ENCODE data around the gene SGIP1.

SGIP1 gene

GRCh38 chr1:66692681-66693080 lies 158.7 kb downstream of the SGIP1 start:
- DNase-seq (ENCODE audit: low read depth): no peak
- no peak overlapping the region for H3K4me3 ChIP-seq (replicated peaks; ENCODE audit: low read depth, low read length)
- TF ChIP-seq CTCF (IDR thresholded peaks at IDR 0.05; ENCODE audit: low read length, missing control alignments): no peak

- TF ChIP-seq CTCF (IDR thresholded peaks at IDR 0.05; ENCODE audit: low read length, missing control alignments): no peak
- H3K4me3 ChIP-seq (replicated peaks; ENCODE audit: low read depth, low read length): no peak overlapping the region
- no peak for DNase-seq (ENCODE audit: low read depth)
Measured at GRCh38 chr1:66693856-66694255, 159.9 kb downstream of the SGIP1 start.

GRCh38 chr1:66695116-66695515 lies 161.2 kb downstream of the SGIP1 start:
- no peak for TF ChIP-seq CTCF (IDR thresholded peaks at IDR 0.05; ENCODE audit: low read length, missing control alignments)
- DNase-seq (ENCODE audit: low read depth): no peak
- no peak overlapping the region for H3K4me3 ChIP-seq (replicated peaks; ENCODE audit: low read depth, low read length)

GRCh38 chr1:66696771-66697170 lies 162.8 kb downstream of the SGIP1 start:
- TF ChIP-seq CTCF (IDR thresholded peaks at IDR 0.05; ENCODE audit: low read length, missing control alignments): no peak
- H3K4me3 ChIP-seq (replicated peaks; ENCODE audit: low read depth, low read length): no peak overlapping the region
- no peak for DNase-seq (ENCODE audit: low read depth)

GRCh38 chr1:66699213-66699612 lies 165.3 kb downstream of the SGIP1 start:
- no peak overlapping the region for H3K4me3 ChIP-seq (replicated peaks; ENCODE audit: low read depth, low read length)
- no peak for DNase-seq (ENCODE audit: low read depth)
- TF ChIP-seq CTCF (IDR thresholded peaks at IDR 0.05; ENCODE audit: low read length, missing control alignments): no peak

- no peak overlapping the region for H3K4me3 ChIP-seq (replicated peaks; ENCODE audit: low read depth, low read length)
- DNase-seq (ENCODE audit: low read depth): no peak
- TF ChIP-seq CTCF (IDR thresholded peaks at IDR 0.05; ENCODE audit: low read length, missing control alignments): no peak
Measured at GRCh38 chr1:66704177-66704875, 170.4 kb downstream of the SGIP1 start.

GRCh38 chr1:66705110-66705509 lies 171.2 kb downstream of the SGIP1 start:
- no peak overlapping the region for H3K4me3 ChIP-seq (replicated peaks; ENCODE audit: low read depth, low read length)
- no peak for DNase-seq (ENCODE audit: low read depth)
- no peak for TF ChIP-seq CTCF (IDR thresholded peaks at IDR 0.05; ENCODE audit: low read length, missing control alignments)

Measured in fibroblast of pulmonary artery (primary cell).